Activated T-cell treated with anti-CD3 and anti-CD28 coated beads, Interleukin-2, amount 50 U/mL, for 48 hours (primary cell): ENCODE measurements around the gene SLC44A1.

Experiments used
- DNase-seq, 2 experiments: peaks; one replicate each; pipeline ENCODE4 v3.0.0-alpha.2; 2020

SLC44A1 gene

GRCh38 chr9:105275938-105276337 is 31.5 kb downstream of the SLC44A1 start:
- DNase-seq, result no peak

- DNase-seq, result no peak
Observed at GRCh38 chr9:105278751-105279150, 34.3 kb downstream of the SLC44A1 start.

GRCh38 chr9:105280691-105281090 is 36.2 kb downstream of the SLC44A1 start:
- no peak for DNase-seq

DNA sequence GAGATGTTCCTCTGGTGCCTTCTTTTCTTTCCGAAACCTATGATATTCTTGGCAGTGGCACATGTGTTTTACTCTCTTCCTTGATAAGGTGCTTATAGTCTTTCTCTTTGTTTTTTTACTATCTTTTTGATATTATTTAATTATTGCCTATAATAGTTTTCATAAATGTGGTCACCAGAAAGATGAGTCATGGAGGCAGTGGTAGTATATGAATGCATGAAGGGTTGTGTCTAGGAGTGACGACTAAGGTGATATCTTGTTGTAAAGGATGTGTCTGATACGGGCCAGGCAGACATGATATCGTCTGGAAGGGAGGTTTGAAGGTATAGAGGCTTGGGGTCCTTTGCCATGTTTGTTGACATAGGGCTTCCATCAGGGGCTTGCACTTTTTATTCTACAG is 36.8 kb downstream of the SLC44A1 start:
- DNase-seq, result no peak

GRCh38 chr9:105281926-105282325 is 37.5 kb downstream of the SLC44A1 start:
- no peak for DNase-seq

DNA sequence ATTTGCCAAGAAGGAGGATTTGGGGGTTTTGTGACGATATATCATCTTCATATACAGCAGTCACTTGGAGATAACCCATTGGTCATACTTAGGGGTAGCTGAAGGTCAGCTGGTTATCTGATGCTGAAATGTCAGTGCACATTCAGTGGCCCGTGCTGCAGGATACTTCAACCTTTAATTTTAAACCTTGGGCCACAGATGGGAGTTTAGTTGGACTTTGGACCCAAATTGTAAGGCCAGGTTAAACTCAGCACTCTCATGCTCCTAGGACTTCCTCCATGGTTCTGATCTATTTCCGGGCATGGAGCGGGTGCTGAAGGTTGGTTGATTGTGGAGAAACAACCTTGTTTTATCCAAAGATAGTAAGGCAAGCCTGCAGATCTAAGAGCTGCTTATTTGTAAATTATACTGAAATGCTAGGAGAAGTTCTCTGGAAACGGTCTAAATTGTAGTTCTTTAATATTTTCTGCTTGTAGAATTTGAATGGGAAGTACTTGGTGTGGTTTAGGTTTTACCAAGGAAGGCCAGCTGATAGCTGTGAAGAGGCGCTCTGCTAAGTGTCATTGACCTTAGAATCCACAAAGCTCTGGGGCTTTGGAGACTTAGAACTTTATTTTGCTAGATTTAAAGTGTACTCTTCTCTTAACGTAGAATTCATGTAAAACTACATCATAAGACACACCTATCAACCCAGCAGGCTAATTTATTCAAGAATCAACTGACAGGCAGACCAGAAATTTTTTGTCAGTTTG is 38.6 kb downstream of the SLC44A1 start:
- no peak for DNase-seq

DNA sequence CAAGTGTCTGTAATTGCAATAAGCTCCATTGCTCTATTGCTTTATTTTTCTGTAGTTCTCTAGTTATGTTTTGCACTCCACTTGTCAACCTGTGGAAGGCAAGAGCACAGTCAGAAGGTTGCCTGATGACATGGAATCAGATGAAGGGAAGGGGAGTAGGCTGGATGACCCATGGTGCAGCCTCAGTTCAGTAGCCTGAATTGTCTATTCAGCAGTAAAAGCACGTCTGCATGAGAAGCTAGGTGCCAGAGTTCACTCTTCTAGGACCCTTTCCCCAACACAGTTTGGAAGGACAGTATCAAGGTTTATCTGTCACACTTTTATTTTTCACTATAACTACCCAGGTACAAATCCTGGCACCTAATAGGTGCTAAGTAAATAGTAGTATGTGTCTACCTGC is 39.3 kb downstream of the SLC44A1 start:
- no peak for DNase-seq

- no peak for DNase-seq
Observed at GRCh38 chr9:105284463-105284862, 40.0 kb downstream of the SLC44A1 start.

DNA sequence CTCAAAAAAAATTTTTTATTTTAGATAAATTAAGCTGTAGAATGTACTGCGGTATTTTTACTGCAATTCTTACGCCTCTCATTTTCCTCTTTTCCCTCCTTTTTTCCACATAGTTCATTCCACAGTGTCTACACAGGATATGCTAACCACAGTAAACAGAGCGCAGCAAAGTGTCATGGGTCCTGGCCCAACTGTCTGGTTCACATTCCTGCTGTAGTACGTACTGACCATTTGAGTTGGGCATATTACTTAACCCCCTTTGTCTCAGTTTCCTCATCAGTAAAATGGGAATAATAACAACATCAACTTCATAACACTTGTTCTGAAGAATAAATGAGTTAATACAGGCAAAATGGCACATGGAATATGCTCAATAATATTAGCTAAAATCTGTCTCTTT is 41.6 kb downstream of the SLC44A1 start:
- no peak for DNase-seq

- DNase-seq, result no peak
Observed at GRCh38 chr9:105289305-105289704, 44.9 kb downstream of the SLC44A1 start.

GRCh38 chr9:105290418-105290817 is 46.0 kb downstream of the SLC44A1 start:
- DNase-seq, result no peak

GRCh38 chr9:105290954-105291353 is 46.5 kb downstream of the SLC44A1 start:
- DNase-seq, result no peak

DNA sequence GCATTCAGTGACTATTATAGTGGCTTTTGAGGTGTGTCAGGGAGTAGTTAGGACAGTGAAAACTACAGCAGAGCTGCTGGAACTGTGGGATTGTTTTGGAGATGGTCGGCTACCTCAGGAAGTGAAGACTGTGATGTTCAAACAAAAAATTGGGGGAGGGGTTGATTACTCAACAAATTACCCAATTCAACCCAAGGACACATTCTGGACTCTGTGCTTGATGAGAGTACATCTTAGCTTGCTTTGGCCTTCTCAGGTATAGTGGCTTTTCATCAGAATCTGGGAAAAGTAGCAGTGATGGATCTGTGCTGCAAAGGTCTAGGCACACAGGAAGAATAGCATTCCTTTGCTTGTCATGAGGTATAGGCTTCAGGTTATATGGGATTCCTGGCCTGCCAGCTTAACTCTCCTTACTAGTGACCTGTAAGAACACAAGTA is 47.0 kb downstream of the SLC44A1 start:
- no peak for DNase-seq

GRCh38 chr9:105291938-105292337 is 47.5 kb downstream of the SLC44A1 start:
- no peak for DNase-seq

GRCh38 chr9:105293408-105293807 is 49.0 kb downstream of the SLC44A1 start:
- DNase-seq, result no peak

DNA sequence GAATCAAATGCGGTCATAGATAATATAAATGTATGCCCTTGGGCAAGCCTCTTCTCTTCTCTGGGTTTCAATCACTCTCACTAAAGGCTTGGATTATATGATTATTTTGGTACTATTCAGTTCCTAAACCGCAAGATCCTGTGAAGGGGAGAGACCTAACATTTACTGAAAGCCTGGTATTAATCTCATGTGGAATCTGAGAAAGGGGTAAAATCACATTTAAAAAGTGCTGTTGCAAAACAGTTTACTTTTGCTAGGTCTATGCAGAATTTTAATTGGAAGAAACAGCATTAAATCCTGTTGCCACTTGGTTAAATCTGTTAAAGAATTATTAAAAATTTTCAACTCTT is 50.7 kb downstream of the SLC44A1 start:
- DNase-seq, result no peak

DNA sequence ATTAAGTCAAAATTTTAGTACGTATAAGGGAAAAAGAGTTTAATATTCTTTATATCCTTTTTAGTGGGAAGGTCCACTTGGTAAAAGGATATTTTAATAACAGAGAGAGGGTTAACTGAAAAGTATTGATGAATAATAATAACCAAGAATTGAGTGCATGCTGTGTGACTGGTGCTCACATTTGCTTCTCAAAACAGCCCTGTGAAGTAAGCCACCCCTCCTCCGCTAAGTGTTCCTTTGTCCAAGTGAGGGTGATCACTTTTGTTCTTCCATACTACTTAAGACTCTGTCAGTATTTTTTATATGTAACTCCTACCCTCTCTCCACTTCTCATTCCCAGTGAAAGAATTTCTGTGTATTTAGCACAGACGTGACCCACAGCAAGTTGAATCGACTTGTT is 51.5 kb downstream of the SLC44A1 start:
- DNase-seq, result no peak

DNA sequence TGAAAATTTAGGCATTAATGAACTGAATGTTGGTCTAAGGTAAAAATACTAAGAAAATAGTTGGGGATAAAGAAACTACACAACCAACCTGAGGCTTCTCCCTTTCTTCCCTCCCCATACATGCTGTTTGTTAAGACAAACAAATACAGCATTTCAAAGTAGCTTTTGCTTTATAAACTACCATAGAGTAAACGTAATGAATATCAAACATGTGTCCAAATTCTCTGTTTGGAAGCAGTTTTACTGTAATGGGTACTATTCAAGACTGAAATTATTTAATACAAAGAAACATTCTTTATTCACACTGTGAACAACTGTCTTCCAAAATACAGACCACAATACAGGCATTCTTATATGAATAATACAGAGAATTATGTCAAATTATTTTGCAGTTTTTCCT is 52.0 kb downstream of the SLC44A1 start:
- no peak for DNase-seq

DNA sequence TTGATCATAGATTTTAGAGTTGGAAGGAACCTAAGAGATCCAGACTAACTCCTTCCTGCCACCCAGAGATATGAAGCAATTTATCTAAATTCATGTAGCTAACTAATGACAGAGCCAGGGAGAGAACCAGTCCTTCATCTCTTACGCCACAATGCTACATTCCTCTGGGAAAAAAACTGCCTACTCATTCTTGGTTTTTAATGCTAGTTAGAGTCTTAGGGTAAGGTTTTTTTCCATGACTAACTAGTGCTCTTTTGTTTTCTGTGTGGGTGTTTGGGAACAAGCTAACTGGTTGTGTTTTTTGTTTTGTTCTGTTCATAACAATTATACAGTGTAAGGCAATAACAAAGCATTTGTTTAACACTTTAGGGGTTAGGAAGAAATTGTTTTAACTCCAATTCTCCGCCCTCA is 52.4 kb downstream of the SLC44A1 start:
- DNase-seq, result no peak

DNA sequence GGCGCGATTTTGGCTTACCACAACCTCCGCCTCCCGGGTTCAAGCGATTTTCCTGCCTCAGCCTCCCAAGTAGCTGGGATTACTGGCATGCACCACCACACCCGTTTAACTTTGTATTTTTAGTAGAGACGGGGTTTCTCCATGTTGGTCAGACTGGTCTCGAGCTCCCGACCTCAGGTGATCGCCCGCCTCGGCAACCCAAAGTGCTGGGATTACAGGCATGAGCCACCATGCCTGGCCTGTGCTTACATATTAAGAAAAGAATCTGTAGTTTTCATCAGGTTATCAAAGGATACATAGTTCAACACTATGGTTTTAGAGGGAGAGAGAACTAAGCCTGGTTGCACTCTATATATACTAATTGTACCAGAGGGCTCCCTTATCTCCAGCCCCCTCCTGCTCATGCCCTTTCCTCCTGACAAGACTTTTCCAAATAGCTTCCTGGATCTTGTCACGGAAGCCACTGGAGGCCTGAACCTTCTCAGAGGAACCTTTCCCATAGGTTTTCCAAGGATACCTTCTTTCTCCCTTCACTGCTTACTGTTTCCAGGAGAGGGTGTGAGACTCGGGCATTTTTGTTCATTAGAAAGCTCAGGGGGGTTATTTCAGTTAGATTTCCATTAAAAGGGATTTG is 53.1 kb downstream of the SLC44A1 start:
- DNase-seq, result no peak

DNA sequence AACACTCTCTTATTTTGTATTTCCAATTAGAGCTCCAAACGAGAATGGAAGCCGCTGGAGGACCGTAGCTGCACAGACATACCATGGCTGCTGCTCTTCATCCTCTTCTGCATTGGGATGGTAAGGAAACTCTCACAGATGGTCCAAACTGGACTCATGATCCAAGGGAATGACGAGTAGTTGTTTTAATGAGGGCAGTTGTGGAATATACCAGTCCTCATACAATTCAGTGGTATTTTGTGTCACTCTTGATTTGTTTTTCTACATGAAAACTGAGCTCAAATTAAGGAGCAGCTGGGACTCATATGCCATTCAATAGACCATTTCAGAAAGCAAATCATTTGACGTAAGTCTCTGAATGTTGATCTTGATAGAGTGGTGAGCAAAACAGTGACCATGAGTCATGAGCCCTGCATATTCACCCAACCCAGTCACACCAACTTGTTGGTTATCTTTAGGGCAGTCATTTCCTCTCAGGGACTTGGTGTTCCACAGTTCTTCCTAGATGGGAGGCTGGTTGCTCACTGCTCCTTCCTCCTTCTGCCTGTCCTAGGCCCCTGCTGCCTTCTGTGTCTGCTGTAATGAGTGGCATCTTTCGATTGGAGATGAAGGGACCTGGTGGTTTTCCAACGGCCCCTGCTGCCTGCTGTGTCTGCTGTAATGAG is 54.9 kb downstream of the SLC44A1 start:
- peak; percentile 30 to 37 for DNase-seq

- no peak for DNase-seq
Observed at GRCh38 chr9:105302728-105303127, 58.3 kb downstream of the SLC44A1 start.

DNA sequence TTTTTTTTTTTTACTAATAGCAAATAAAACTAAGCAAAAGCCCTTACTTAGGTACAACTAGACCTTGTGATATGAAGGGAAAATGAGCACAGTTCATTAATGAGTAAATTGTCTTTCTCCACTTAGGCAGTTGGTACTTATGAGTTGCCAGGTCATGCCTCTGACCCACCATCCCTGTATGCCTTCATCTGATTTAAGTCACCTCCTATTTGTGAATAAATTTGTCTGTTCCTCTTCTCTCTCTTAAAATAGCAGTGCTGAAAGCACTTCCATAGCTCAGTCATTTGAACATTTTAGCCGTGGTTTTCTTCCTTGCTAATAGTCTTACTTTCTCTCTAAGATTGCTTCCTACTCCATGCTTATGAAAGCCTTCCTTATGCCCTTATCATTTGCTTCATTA is 61.4 kb downstream of the SLC44A1 start:
- no peak for DNase-seq
